ENCODE measurements around the gene IRF8. TPM values are rescaled to one million over a fixed set of nuclear protein-coding genes. Genes with fewer than 3 reads are reported as not detected.

The IRF8 gene
- total RNA-seq, 1 donor from 2014 or later = 19.8 TPM

DNA sequence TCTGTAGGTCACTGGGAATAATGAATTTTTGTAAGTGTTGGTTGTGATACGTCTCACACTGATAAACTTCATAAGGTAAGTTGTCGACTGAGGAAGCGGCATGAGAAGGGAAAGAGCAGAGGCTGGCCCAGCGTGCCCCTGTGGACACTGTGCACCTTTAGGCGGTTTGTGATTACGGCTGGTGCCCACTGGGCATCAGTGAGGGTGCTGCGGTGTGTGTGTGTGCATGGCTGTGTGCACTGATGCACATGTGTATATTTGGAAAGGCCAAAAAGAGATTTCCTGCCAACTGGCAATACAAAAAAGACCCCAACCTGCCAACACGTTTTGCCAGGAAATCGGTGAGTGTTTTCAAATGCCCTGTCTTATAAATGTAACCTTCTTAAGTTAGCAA lies 11.9 kb downstream of the IRF8 start:
- peaks cover 0 to 8% (median 0%) of the 10 kb centered on the region in 3 donors for H3K4me1 ChIP-seq (ENCODE audit: control insufficient read depth in 3 of 3, insufficient read depth in 3 of 3, low read length in 3 of 3)
- H3K9me3 ChIP-seq (ENCODE audit: control insufficient read depth in 3 of 3, low read length in 3 of 3) = no peaks in the 10 kb centered on the region
- H3K4me3 ChIP-seq (ENCODE audit: low read length in 3 of 3) = no peak overlapping the region
- H3K27me3 ChIP-seq (ENCODE audit: control insufficient read depth in 3 of 3, insufficient read depth in 3 of 3, low read length in 3 of 3) = peaks cover 3 to 14% (median 8%) of the 10 kb centered on the region in 3 donors
- H3K27ac ChIP-seq (ENCODE audit: low read depth, low read length) = no peak overlapping the region
- H3K36me3 ChIP-seq (ENCODE audit: control insufficient read depth in 3 of 3, insufficient read depth in 3 of 3, low read length in 3 of 3) = no peaks in the 10 kb centered on the region
- H3K9ac ChIP-seq (ENCODE audit: low read depth in 1 of 3, low read length in 3 of 3) = no peak overlapping the region

DNA sequence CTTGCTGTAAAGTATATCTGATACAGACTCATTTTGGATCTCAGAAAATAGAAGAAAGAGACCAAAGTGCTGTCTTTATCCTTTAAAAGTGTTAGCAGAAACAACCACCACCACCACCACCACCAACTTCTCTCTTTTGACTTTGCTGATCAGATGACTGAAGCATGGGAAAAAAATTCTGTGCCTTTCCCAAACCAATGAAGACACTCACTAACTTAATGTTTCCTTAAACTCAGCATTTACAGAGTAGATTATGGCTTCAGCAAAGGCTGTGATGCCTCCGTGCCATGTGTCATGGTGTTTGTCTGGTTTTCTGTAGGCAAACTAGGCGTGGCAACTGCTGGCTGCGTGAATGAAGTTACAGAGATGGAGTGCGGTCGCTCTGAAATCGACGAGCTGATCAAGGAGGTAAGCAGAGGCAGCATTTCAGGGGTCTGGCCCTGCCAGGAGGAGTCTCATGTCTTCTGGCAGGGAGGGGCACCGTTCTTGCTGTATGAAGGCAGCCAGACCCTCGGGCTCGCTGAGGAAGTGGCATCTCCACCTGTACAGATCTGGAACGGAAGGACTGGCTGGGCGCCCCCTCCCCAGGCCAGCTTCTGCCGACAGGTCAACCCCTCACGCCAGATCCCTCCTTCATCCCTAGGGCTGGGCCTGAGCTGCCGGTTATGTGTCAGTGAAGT lies 12.4 kb downstream of the IRF8 start:
- H3K4me1 ChIP-seq (ENCODE audit: control insufficient read depth in 3 of 3, insufficient read depth in 3 of 3, low read length in 3 of 3) = peaks cover 0 to 5% (median 0%) of the 10 kb centered on the region in 3 donors
- H3K9me3 ChIP-seq (ENCODE audit: control insufficient read depth in 3 of 3, low read length in 3 of 3) = no peaks in the 10 kb centered on the region
- peaks cover 3 to 11% (median 7%) of the 10 kb centered on the region in 3 donors for H3K27me3 ChIP-seq (ENCODE audit: control insufficient read depth in 3 of 3, insufficient read depth in 3 of 3, low read length in 3 of 3)
- no peak overlapping the region for H3K27ac ChIP-seq (ENCODE audit: low read depth, low read length)
- H3K36me3 ChIP-seq (ENCODE audit: control insufficient read depth in 3 of 3, insufficient read depth in 3 of 3, low read length in 3 of 3) = no peaks in the 10 kb centered on the region
- no peak overlapping the region for H3K9ac ChIP-seq (ENCODE audit: low read depth in 1 of 3, low read length in 3 of 3)
- H3K4me3 ChIP-seq (ENCODE audit: low read length in 3 of 3) = no peak overlapping the region

DNA sequence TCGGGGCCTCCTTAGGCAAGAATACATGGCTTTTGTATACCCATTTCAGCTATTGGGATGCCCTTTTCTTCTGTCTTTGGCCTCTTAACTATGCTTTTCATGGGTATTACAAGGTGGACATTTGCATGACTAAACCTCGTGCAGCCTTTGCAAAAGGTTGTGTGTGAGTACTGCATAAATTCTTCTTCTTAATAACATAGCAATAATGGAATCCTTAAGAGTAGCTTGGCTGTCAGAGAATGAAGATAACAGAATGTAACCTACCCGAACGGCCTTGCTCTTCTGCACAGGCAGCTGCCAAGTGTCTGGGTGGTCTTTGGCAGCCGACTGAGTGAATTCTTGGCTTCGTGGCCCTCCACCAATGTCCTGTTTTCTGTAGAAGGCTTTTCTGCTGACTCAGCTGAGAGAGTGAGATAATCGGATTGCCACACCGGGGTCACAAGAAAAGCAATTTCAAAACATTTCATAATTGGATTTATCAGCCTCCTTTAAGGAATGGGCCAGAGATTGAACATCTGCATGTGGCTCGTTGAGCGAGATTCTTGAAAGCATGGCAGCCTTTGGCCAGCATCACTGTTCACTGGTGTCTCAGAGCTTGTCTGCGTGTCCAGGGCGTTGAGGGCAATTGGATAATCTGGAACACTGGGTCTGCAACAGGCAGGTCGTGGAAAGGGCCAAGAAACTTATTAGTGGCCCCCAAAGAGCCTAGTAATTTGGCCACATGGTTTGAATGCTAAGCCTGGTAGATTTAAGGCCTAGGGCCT lies 13.4 kb downstream of the IRF8 start:
- Histone ChIP-seq H3K9ac (ENCODE audit: low read depth in 1 of 3, low read length in 3 of 3) (no peak overlapping the region), H3K36me3 (ENCODE audit: control insufficient read depth in 3 of 3, insufficient read depth in 3 of 3, low read length in 3 of 3) (no peaks in the 10 kb centered on the region), H3K9me3 (ENCODE audit: control insufficient read depth in 3 of 3, low read length in 3 of 3) (no peaks in the 10 kb centered on the region), H3K27ac (ENCODE audit: low read depth, low read length) (no peak overlapping the region), H3K4me3 (ENCODE audit: low read length in 3 of 3) (no peak overlapping the region), H3K4me1 (ENCODE audit: control insufficient read depth in 3 of 3, insufficient read depth in 3 of 3, low read length in 3 of 3) (peaks cover 0 to 4% (median 0%) of the 10 kb centered on the region in 3 donors), H3K27me3 (ENCODE audit: control insufficient read depth in 3 of 3, insufficient read depth in 3 of 3, low read length in 3 of 3) (peaks cover 3 to 8% (median 5%) of the 10 kb centered on the region in 3 donors)

DNA sequence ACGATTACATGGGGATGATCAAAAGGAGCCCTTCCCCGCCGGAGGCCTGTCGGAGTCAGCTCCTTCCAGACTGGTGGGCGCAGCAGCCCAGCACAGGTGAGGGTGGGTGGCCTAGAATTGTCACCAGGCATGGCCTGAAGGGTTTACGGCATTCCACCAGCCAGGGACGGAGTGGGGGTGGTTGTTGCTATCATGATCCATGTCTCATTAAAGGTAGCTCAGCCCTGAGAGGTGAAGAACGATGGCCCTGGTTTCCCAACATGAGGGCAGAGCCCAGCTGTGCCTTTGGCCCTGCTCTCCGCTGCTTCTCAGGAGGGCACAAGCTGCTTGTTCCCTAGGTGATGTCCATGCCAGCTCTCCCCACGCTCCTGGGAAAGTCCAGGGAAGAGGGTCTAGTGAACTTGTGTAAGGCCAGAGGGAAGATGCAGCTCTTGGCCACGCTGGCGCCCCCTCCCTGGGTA lies 14.2 kb downstream of the IRF8 start:
- Histone ChIP-seq H3K4me1 (ENCODE audit: control insufficient read depth in 3 of 3, insufficient read depth in 3 of 3, low read length in 3 of 3) (peaks cover 0 to 4% (median 0%) of the 10 kb centered on the region in 3 donors), H3K9ac (ENCODE audit: low read depth in 1 of 3, low read length in 3 of 3) (no peak overlapping the region), H3K36me3 (ENCODE audit: control insufficient read depth in 3 of 3, insufficient read depth in 3 of 3, low read length in 3 of 3) (no peaks in the 10 kb centered on the region), H3K27me3 (ENCODE audit: control insufficient read depth in 3 of 3, insufficient read depth in 3 of 3, low read length in 3 of 3) (peaks cover 3 to 8% (median 7%) of the 10 kb centered on the region in 3 donors), H3K9me3 (ENCODE audit: control insufficient read depth in 3 of 3, low read length in 3 of 3) (no peaks in the 10 kb centered on the region), H3K27ac (ENCODE audit: low read depth, low read length) (no peak overlapping the region), H3K4me3 (ENCODE audit: low read length in 3 of 3) (no peak overlapping the region)

DNA sequence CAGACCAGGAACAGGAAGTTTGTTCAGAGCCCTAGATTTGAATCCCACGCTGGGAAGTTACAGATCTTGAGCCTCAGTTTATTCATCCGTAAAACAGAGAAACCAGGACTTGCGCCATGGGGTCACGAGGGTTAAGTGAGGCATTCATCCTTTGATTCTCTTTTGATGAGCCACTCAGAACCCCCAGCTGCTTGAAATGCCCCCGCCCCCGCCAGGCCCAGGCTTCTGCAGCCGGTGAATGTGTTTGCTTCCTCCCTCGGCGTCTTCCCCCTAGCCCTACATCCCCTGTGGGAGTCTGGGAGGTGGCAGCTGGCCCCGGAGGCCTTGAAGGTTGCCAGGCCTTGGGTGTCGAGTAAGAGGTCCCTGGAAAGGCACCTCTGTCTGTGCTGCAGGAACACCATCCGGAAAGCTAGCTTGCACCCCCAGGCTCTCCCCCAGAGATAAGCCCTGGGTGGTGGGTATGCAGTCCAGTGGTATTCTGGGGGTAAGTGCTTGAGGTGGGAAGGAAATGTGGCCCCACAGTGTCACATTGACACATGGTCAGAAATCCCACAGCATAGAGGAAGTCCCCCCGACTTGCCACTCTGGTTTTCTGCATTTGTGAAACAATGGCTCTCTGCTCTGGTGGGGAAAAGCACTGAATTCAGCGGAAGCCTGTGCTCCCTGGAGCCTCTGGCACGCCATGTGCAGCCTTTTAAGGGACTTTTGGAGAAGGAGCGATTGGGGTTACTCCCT lies 14.9 kb downstream of the IRF8 start:
- Histone ChIP-seq H3K36me3 (ENCODE audit: control insufficient read depth in 3 of 3, insufficient read depth in 3 of 3, low read length in 3 of 3) (peaks cover 0 to 2% (median 0%) of the 10 kb centered on the region in 3 donors), H3K9me3 (ENCODE audit: control insufficient read depth in 3 of 3, low read length in 3 of 3) (no peaks in the 10 kb centered on the region), H3K27me3 (ENCODE audit: control insufficient read depth in 3 of 3, insufficient read depth in 3 of 3, low read length in 3 of 3) (peaks cover 3 to 10% (median 7%) of the 10 kb centered on the region in 3 donors), H3K4me3 (ENCODE audit: low read length in 3 of 3) (no peak overlapping the region), H3K4me1 (ENCODE audit: control insufficient read depth in 3 of 3, insufficient read depth in 3 of 3, low read length in 3 of 3) (peaks cover 0 to 4% (median 0%) of the 10 kb centered on the region in 3 donors), H3K27ac (ENCODE audit: low read depth, low read length) (no peak overlapping the region), H3K9ac (ENCODE audit: low read depth in 1 of 3, low read length in 3 of 3) (no peak overlapping the region)

DNA sequence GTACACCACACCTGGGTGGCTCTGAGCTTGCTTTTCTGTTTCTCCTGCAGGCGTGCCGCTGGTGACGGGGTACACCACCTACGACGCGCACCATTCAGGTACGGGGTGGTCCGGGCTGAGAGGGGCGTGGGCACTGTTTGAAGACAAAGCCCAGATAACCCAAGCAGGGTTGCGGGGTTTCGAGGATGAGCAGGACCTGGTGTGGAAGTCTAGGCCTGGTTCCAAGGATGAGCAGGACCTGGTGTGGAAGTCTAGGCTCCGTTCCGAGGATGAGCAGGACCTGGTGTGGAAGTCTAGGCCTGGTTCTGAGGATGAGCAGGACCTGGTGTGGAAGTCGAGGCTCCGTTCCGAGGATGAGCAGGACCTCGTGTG lies 15.4 kb downstream of the IRF8 start:
- H3K27ac ChIP-seq (ENCODE audit: low read depth, low read length) = no peak overlapping the region
- no peak overlapping the region for H3K9ac ChIP-seq (ENCODE audit: low read depth in 1 of 3, low read length in 3 of 3)
- no peak overlapping the region for H3K4me3 ChIP-seq (ENCODE audit: low read length in 3 of 3)
- peaks cover 0 to 2% (median 0%) of the 10 kb centered on the region in 3 donors for H3K4me1 ChIP-seq (ENCODE audit: control insufficient read depth in 3 of 3, insufficient read depth in 3 of 3, low read length in 3 of 3)
- peaks cover 3 to 14% (median 7%) of the 10 kb centered on the region in 3 donors for H3K27me3 ChIP-seq (ENCODE audit: control insufficient read depth in 3 of 3, insufficient read depth in 3 of 3, low read length in 3 of 3)
- H3K36me3 ChIP-seq (ENCODE audit: control insufficient read depth in 3 of 3, insufficient read depth in 3 of 3, low read length in 3 of 3) = peaks cover 0 to 2% (median 0%) of the 10 kb centered on the region in 3 donors
- no peaks in the 10 kb centered on the region for H3K9me3 ChIP-seq (ENCODE audit: control insufficient read depth in 3 of 3, low read length in 3 of 3)

DNA sequence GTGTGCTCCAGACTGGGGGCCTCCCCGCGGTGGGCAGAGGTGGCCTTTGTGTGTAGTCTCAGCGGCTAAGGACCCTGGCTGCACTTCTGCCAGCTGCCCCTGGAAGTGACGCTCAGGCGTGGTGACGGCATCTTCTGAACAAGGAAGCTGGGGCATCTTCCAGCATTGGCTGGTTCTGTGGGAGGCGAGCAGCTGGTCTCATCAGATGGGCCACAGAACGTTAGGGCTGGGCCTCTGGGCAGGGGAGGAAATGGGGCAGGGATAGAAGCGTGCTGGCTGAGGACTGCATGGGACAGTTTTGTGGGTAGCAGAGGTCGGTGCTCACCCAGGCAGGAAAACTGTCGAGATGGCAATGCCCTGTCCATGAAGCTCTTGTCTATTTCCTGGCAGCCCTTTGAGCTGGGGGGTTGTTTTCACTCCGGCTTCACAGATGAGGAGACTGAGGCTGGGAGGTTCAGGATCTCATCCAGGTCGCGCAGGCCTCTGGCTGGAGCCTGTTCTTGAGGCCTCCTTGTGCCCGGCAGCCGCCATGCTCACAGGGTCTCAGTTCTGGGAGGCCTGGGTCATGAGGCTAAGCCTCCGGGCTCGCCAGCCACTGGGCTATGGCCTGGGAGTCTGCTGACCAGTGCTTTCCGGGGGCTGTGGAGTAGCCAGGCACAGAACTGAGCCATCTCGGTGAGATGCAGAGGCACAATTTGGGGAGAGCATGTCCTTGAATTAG lies 16.3 kb downstream of the IRF8 start:
- Histone ChIP-seq H3K27me3 (ENCODE audit: control insufficient read depth in 3 of 3, insufficient read depth in 3 of 3, low read length in 3 of 3) (peaks cover 3 to 19% (median 7%) of the 10 kb centered on the region in 3 donors), H3K27ac (ENCODE audit: low read depth, low read length) (no peak overlapping the region), H3K4me1 (ENCODE audit: control insufficient read depth in 3 of 3, insufficient read depth in 3 of 3, low read length in 3 of 3) (no peaks in the 10 kb centered on the region), H3K36me3 (ENCODE audit: control insufficient read depth in 3 of 3, insufficient read depth in 3 of 3, low read length in 3 of 3) (peaks cover 0 to 2% (median 0%) of the 10 kb centered on the region in 3 donors), H3K4me3 (ENCODE audit: low read length in 3 of 3) (no peak overlapping the region), H3K9ac (ENCODE audit: low read depth in 1 of 3, low read length in 3 of 3) (no peak overlapping the region), H3K9me3 (ENCODE audit: control insufficient read depth in 3 of 3, low read length in 3 of 3) (no peaks in the 10 kb centered on the region)

DNA sequence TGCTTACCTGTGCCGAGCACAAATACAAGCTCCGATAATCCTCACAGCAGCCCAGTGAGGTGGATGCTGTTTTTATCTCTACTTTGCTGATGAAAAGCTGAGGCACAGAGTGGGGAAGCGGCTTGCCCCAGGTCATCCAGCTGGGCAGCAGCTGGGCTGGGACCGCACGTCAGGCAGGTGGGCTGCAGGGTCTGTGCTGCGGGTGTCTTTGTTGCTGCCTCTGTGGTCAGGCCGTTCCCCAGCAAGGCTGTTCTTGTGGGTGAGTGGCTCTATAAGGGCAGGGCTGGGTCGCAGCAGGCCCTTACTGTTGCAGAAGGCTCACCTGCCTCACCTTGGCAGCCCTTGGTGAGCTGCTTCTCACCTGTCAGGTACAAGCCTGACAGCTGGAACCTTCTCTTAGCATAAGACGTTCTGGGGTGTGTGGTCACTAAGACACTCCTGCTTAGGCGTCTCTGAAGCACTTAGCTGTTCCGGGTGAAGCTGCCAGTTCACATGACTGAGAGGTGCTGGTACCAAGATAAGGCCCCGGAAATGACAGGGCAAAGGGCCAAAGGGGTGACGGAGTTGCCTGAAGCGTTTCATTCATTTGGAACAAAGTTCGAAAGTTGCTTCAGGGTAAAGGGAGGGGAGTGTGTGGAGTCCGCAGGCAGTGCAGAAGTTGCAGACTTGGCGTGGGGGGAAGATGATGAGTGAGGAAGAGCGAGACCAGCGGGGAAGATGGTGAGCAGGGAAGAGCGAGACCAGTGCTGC lies 17.4 kb downstream of the IRF8 start:
- H3K9ac ChIP-seq (ENCODE audit: low read depth in 1 of 3, low read length in 3 of 3) = no peak overlapping the region
- no peak overlapping the region for H3K27ac ChIP-seq (ENCODE audit: low read depth, low read length)
- no peak overlapping the region for H3K4me3 ChIP-seq (ENCODE audit: low read length in 3 of 3)
- H3K36me3 ChIP-seq (ENCODE audit: control insufficient read depth in 3 of 3, insufficient read depth in 3 of 3, low read length in 3 of 3) = peaks cover 0 to 2% (median 0%) of the 10 kb centered on the region in 3 donors
- no peaks in the 10 kb centered on the region for H3K9me3 ChIP-seq (ENCODE audit: control insufficient read depth in 3 of 3, low read length in 3 of 3)
- no peaks in the 10 kb centered on the region for H3K4me1 ChIP-seq (ENCODE audit: control insufficient read depth in 3 of 3, insufficient read depth in 3 of 3, low read length in 3 of 3)
- peaks cover 2 to 19% (median 7%) of the 10 kb centered on the region in 3 donors for H3K27me3 ChIP-seq (ENCODE audit: control insufficient read depth in 3 of 3, insufficient read depth in 3 of 3, low read length in 3 of 3)

DNA sequence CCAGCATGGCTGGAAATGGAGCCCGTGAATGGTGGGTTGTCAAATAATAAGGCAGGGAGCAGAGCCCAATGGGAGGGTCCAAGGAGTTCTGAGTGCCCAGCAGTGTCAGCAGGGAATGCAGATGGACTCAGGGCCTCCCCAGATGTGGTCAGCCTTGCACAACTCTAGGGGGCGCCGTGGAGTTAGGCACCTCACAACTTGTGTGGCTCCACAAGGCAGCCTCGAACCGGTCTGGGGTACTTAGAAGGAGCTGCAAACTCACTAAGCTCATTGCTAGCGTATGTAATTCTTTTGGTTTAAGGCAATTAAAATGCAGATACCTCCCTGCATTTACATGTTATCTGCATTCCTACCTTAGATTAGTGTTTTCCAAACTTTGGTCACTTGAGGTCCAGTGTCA lies 18.1 kb downstream of the IRF8 start:
- no peak overlapping the region for H3K9ac ChIP-seq (ENCODE audit: low read depth in 1 of 3, low read length in 3 of 3)
- H3K27ac ChIP-seq (ENCODE audit: low read depth, low read length) = no peak overlapping the region
- no peak overlapping the region for H3K4me3 ChIP-seq (ENCODE audit: low read length in 3 of 3)
- H3K9me3 ChIP-seq (ENCODE audit: control insufficient read depth in 3 of 3, low read length in 3 of 3) = no peaks in the 10 kb centered on the region
- H3K4me1 ChIP-seq (ENCODE audit: control insufficient read depth in 3 of 3, insufficient read depth in 3 of 3, low read length in 3 of 3) = no peaks in the 10 kb centered on the region
- H3K27me3 ChIP-seq (ENCODE audit: control insufficient read depth in 3 of 3, insufficient read depth in 3 of 3, low read length in 3 of 3) = peaks cover 0 to 17% (median 7%) of the 10 kb centered on the region in 3 donors
- peaks cover 0 to 2% (median 0%) of the 10 kb centered on the region in 3 donors for H3K36me3 ChIP-seq (ENCODE audit: control insufficient read depth in 3 of 3, insufficient read depth in 3 of 3, low read length in 3 of 3)
